Dermis blood vessel endothelial cell (primary cell): ENCODE results near the gene SH3BGRL2. TPM values are rescaled to one million over a fixed set of nuclear protein-coding genes. Genes with fewer than 3 reads are reported as not detected.
"Not testable (repeated sequence)": the region's sequence is repeated elsewhere in the genome, so short reads cannot be mapped to it uniquely, and the experiment has no call there.

ENCODE experiments used
- DNase-seq: peaks from one replicate; pipeline ENCODE4 v3.0.0; 2010
- total RNA-seq: library from RNA; depleted of rRNA; stranded (reverse); fragments of >200 nt; gene quantifications from 2 replicates; pipeline ENCODE4 v1.2.3, GENCODE V29; 2014

SH3BGRL2 gene
- total RNA-seq, 1 donor from 2014 or later = 114 TPM

- DNase-seq = peak; percentile 19
Measured at GRCh38 chr6:79614326-79615305, 16.5 kb upstream of the SH3BGRL2 start.

GRCh38 chr6:79617518-79617941 is 13.6 kb upstream of the SH3BGRL2 start:
- DNase-seq = no peak

- DNase-seq = not testable (repeated sequence)
Measured at GRCh38 chr6:79618425-79618824, 12.7 kb upstream of the SH3BGRL2 start.

GRCh38 chr6:79621579-79621978 is 9.6 kb upstream of the SH3BGRL2 start:
- DNase-seq = no peak

GRCh38 chr6:79622364-79622763 is 8.8 kb upstream of the SH3BGRL2 start:
- DNase-seq = no peak

GRCh38 chr6:79623106-79623505 is 8.0 kb upstream of the SH3BGRL2 start:
- DNase-seq = no peak

- DNase-seq = no peak
Measured at GRCh38 chr6:79625746-79626145, 5.4 kb upstream of the SH3BGRL2 start.

- DNase-seq = no peak
Measured at GRCh38 chr6:79626811-79627210, 4.3 kb upstream of the SH3BGRL2 start.

GRCh38 chr6:79627422-79627821 is 3.7 kb upstream of the SH3BGRL2 start:
- DNase-seq = no peak

GRCh38 chr6:79628466-79629288 is 2.5 kb upstream of the SH3BGRL2 start:
- no peak for DNase-seq

GRCh38 chr6:79630380-79630882 is 698 bp upstream of the SH3BGRL2 start:
- no peak for DNase-seq

GRCh38 chr6:79631693-79632172 is 604 bp downstream of the SH3BGRL2 start:
- DNase-seq = peak; percentile 14

- DNase-seq = no peak
Measured at GRCh38 chr6:79632580-79632979, 1.5 kb downstream of the SH3BGRL2 start.

- DNase-seq = no peak
Measured at GRCh38 chr6:79634491-79635231, 3.5 kb downstream of the SH3BGRL2 start.

GRCh38 chr6:79635232-79635543 is 4.1 kb downstream of the SH3BGRL2 start:
- DNase-seq = peak; percentile 71

- no peak for DNase-seq
Measured at GRCh38 chr6:79636673-79637072, 5.5 kb downstream of the SH3BGRL2 start.

- DNase-seq = peak; percentile 52
Measured at GRCh38 chr6:79640146-79641111, 9.3 kb downstream of the SH3BGRL2 start.

GRCh38 chr6:79646006-79646405 is 14.9 kb downstream of the SH3BGRL2 start:
- peak; percentile 17 for DNase-seq

- DNase-seq = no peak
Measured at GRCh38 chr6:79646561-79646960, 15.4 kb downstream of the SH3BGRL2 start.

- DNase-seq = peak; percentile 60
Measured at GRCh38 chr6:79647741-79648140, 16.6 kb downstream of the SH3BGRL2 start.

- peak; percentile 29 for DNase-seq
Measured at GRCh38 chr6:79648328-79648727, 17.2 kb downstream of the SH3BGRL2 start.
